LNCAP (cell line): ENCODE results near the gene CCL25.

Source experiments
- TF ChIP-seq, protein P1 (sequence below): fragments of 450-650 bp; IDR thresholded peaks from 2 replicates; pipeline ENCODE4 v1.5.1; 2017; ENCODE audit warnings: mild to moderate bottlenecking

Gene CCL25

GRCh38 chr19:8074501-8074900, 21.9 kb downstream of the CCL25 start:
- TF ChIP-seq, protein P1, sequence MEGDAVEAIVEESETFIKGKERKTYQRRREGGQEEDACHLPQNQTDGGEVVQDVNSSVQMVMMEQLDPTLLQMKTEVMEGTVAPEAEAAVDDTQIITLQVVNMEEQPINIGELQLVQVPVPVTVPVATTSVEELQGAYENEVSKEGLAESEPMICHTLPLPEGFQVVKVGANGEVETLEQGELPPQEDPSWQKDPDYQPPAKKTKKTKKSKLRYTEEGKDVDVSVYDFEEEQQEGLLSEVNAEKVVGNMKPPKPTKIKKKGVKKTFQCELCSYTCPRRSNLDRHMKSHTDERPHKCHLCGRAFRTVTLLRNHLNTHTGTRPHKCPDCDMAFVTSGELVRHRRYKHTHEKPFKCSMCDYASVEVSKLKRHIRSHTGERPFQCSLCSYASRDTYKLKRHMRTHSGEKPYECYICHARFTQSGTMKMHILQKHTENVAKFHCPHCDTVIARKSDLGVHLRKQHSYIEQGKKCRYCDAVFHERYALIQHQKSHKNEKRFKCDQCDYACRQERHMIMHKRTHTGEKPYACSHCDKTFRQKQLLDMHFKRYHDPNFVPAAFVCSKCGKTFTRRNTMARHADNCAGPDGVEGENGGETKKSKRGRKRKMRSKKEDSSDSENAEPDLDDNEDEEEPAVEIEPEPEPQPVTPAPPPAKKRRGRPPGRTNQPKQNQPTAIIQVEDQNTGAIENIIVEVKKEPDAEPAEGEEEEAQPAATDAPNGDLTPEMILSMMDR, result no peak

DNA sequence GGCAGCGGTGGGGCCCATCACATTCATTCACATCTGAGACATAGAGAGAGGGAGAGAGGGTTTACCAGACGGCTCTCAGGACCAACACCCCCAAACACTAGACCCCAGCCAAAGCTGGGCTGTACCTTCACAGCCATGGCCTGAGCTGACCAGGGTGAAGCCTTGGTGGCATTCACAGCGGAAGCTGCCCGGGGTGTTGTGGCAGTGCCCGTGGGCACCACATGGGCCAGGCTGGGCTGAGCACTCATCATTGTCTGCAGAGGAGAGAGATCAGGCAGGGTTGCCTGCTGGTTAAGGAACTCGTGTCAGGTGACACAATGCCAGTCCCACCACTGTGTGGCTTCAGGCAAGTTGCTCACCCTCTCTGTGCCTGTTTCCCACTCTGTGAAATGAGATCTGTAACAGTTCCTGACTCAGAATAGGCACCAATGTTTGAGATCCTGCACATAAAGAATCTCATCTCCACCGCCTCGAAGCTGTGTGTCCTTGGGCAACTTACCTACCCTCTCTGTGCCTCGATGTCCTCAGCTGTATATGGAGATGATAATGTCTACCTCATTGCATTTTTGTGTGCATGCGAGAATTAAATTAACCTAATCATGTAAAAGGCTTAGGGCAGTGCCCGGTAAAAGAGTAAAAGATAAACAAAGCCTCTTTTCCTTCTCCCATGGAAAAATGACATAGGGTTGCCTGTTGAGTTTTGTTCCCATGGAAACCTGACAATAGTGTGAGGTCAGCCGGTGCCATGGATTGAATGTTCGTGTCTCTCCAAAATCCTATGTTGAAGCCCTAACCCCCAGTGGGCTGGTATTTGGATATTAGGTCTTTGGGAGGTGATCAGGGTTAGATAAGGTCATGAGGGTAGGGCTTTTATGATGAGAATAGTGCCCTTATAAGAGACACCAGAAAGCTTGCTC, 22.9 kb downstream of the CCL25 start:
- TF ChIP-seq, protein P1, result no peak

GRCh38 chr19:8079988-8080387, 27.4 kb downstream of the CCL25 start:
- TF ChIP-seq, protein P1, result no peak

DNA sequence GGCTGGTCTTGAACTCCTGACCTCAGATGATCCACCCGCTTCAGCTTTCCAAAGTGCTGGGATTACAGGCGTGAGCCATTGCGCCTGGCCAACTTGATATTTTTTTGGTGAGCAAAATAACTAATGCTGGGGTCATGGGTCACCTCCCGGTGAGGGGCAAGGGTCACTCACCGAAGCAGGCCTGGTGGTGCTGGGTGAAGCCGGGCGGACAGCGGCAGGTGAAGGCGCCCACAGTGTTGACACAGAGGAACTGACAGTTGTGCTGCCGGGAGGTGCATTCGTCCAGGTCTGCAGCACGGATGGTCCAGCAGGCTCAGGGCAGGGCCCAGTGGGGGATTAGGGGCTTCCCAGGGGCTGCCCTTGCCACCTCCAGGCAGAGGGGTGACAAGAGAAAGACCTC, 28.3 kb downstream of the CCL25 start:
- TF ChIP-seq, protein P1, result no peak

- TF ChIP-seq, protein P1, result no peak
These were observed 29.3 kb downstream of the CCL25 start for GRCh38 chr19:8081569-8082550.

- TF ChIP-seq, protein P1, result no peak
These were observed 30.6 kb downstream of the CCL25 start for GRCh38 chr19:8083141-8083540.

- TF ChIP-seq, protein P1, result no peak
These were observed 31.6 kb downstream of the CCL25 start for GRCh38 chr19:8084152-8084551.
